Hepatocyte (in vitro differentiated cells): ENCODE measurements around the gene DET1. TPM values are rescaled to one million over a fixed set of nuclear protein-coding genes. Genes with fewer than 3 reads are reported as not detected.

Experiments
- DNase-seq: peaks from one replicate; pipeline ENCODE4 v3.0.0-alpha.2; 2016; ENCODE audit warnings: low spot score
- H2AFZ ChIP-seq: fragments of 200-600 bp; sonication (generic); 2 replicates; pipeline ENCODE4 v1.6.0; 2016; ENCODE audit warnings: antibody characterized with exemption, mild to moderate bottlenecking
- H3K27ac ChIP-seq: fragments of 200-600 bp; sonication (generic); 2 replicates; pipeline ENCODE4 v1.5.1; 2016; ENCODE audit warnings: mild to moderate bottlenecking
- H3K27me3 ChIP-seq: fragments of 200-600 bp; sonication (generic); 2 replicates; pipeline ENCODE4 v1.6.1; 2016
- H3K36me3 ChIP-seq: fragments of 200-600 bp; sonication (generic); replicated peaks from 2 replicates; pipeline ENCODE4 v1.5.1; 2016; ENCODE audit warnings: low read depth; ENCODE audit not compliant: insufficient read depth
- H3K4me1 ChIP-seq: fragments of 200-600 bp; sonication (generic); 2 replicates; pipeline ENCODE4 v1.5.1; 2016; ENCODE audit warnings: mild to moderate bottlenecking, moderate library complexity; ENCODE audit not compliant: insufficient read depth
- H3K4me2 ChIP-seq: fragments of 200-600 bp; sonication (generic); 2 replicates; pipeline ENCODE4 v1.6.0; 2016
- H3K4me3 ChIP-seq: fragments of 200-600 bp; sonication (generic); 2 replicates; pipeline ENCODE4 v1.5.1; 2016; ENCODE audit warnings: mild to moderate bottlenecking
- H3K79me2 ChIP-seq: fragments of 200-600 bp; sonication (generic); 2 replicates; pipeline ENCODE4 v1.6.0; 2017; ENCODE audit warnings: mild to moderate bottlenecking
- H3K9me2 ChIP-seq: fragments of 200-600 bp; sonication (generic); replicated peaks from 2 replicates; pipeline ENCODE4 v1.6.0; 2017; ENCODE audit warnings: mild to moderate bottlenecking; ENCODE audit not compliant: insufficient read depth
- H3K9me3 ChIP-seq: fragments of 200-600 bp; sonication (generic); 2 replicates; pipeline ENCODE4 v1.5.1; 2016; ENCODE audit warnings: low read depth, mild to moderate bottlenecking
- H4K20me1 ChIP-seq: fragments of 200-600 bp; sonication (generic); 2 replicates; pipeline ENCODE4 v1.6.0; 2016; ENCODE audit warnings: mild to moderate bottlenecking; ENCODE audit not compliant: insufficient read depth, poor library complexity, severe bottlenecking
- EZH2 ChIP-seq: fragments of 200-600 bp; sonication (generic); IDR thresholded peaks from 2 replicates; pipeline ENCODE4 v1.6.1; 2016; ENCODE audit warnings: antibody characterized with exemption, mild to moderate bottlenecking, borderline replicate concordance
- EZH2phosphoT487 ChIP-seq: fragments of 200-600 bp; sonication (generic); IDR thresholded peaks from one replicate; pipeline ENCODE4 v1.6.1; 2018; ENCODE audit warnings: antibody characterized with exemption, mild to moderate bottlenecking, low read depth, moderate library complexity; ENCODE audit not compliant: unreplicated experiment, severe bottlenecking
- WGBS: methylation state at CpG from one replicate; pipeline ENCODE4 v1.1.6; 2016; ENCODE audit warnings: low lambda C conversion rate; ENCODE audit errors: missing lambda C conversion rate; 5-methylcytosine and 5-hydroxymethylcytosine counted together
- polyA plus RNA-seq: library from polyadenylated mRNA; unstranded; fragments of >200 nt; fragmentation: Nextera tagmentation; extraction: Ambion mirVana; gene quantifications from 2 replicates; pipeline ENCODE4 v1.2.1, GENCODE V29; 2016
- total RNA-seq: library from RNA; depleted of rRNA; stranded (reverse); fragments of >200 nt; gene quantifications from 2 replicates; pipeline ENCODE4 v1.2.3, GENCODE V29; 2014
- TF ChIP-seq, protein P1 (sequence below): fragments of 200-600 bp; sonication (generic); IDR thresholded peaks from 2 replicates; pipeline ENCODE4 v1.5.1; 2016; ENCODE audit warnings: antibody characterized with exemption, mild to moderate bottlenecking; ENCODE audit not compliant: poor library complexity

The DET1 gene
- total and polyA plus RNA-seq, 2 experiments from 2014 or later, result 4.0 to 7.2 TPM

DNA sequence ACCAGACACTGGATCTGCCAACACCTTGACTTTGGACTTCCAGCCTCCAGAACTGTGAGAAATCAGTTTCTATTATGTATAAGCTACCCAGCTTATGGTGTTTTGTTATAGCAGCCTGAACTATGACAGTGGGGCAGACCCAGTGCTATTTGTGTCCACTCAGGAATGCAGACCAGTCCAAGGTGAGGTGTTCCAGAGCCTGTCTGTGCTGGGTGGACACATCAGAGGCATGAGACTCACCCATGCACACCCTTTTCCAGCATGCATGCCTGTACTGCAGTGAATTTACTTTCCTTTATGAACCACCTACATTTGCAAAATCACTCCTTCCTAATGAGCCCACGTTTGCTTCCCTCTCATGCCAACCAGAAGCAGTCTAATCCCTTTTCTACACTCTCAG, 27.6 kb upstream of the DET1 start:
- Histone ChIP-seq H3K79me2 (no peaks in the 10 kb centered on the region), H3K4me1 (peaks cover 11% of the 10 kb centered on the region), H3K27ac (no peak overlapping the region), H3K27me3 (no peaks in the 10 kb centered on the region), H2AFZ (no peak overlapping the region), H3K36me3 (no peaks in the 10 kb centered on the region), H3K9me3 (no peaks in the 10 kb centered on the region), H3K4me3 (no peak overlapping the region), H3K9me2 (no peaks in the 10 kb centered on the region), H3K4me2 (no peak overlapping the region), H4K20me1 (no peaks in the 10 kb centered on the region)
- TF ChIP-seq, protein P1, sequence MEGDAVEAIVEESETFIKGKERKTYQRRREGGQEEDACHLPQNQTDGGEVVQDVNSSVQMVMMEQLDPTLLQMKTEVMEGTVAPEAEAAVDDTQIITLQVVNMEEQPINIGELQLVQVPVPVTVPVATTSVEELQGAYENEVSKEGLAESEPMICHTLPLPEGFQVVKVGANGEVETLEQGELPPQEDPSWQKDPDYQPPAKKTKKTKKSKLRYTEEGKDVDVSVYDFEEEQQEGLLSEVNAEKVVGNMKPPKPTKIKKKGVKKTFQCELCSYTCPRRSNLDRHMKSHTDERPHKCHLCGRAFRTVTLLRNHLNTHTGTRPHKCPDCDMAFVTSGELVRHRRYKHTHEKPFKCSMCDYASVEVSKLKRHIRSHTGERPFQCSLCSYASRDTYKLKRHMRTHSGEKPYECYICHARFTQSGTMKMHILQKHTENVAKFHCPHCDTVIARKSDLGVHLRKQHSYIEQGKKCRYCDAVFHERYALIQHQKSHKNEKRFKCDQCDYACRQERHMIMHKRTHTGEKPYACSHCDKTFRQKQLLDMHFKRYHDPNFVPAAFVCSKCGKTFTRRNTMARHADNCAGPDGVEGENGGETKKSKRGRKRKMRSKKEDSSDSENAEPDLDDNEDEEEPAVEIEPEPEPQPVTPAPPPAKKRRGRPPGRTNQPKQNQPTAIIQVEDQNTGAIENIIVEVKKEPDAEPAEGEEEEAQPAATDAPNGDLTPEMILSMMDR, result no peak
- no peak for TF ChIP-seq EZH2phosphoT487
- no peak for TF ChIP-seq EZH2
- no peak for DNase-seq
- 64% methylated on average over 1 of the region's 1 CpG for WGBS

DNA sequence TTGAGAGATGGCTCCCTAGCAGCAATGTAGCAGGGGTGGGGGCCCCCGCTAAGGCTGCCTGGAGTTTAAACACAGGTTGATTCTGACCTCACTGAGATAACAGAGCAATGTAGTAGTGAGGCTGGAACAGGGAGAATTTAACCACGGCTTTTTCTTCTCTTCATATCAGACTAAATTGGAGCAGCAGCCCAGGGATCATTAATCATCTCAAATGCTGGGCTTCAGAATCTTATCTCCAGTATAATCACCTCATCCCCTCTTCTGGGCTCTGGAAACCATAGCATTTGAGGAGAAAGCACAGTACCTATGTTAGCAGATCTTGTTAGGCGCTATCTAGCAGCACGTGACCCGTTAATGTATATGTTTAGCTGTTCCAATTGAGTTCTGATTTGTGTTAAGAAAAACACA, 25.4 kb upstream of the DET1 start:
- no peaks in the 10 kb centered on the region for H4K20me1 ChIP-seq
- WGBS, result 31% methylated on average over 5 of the region's 5 CpGs

DNA sequence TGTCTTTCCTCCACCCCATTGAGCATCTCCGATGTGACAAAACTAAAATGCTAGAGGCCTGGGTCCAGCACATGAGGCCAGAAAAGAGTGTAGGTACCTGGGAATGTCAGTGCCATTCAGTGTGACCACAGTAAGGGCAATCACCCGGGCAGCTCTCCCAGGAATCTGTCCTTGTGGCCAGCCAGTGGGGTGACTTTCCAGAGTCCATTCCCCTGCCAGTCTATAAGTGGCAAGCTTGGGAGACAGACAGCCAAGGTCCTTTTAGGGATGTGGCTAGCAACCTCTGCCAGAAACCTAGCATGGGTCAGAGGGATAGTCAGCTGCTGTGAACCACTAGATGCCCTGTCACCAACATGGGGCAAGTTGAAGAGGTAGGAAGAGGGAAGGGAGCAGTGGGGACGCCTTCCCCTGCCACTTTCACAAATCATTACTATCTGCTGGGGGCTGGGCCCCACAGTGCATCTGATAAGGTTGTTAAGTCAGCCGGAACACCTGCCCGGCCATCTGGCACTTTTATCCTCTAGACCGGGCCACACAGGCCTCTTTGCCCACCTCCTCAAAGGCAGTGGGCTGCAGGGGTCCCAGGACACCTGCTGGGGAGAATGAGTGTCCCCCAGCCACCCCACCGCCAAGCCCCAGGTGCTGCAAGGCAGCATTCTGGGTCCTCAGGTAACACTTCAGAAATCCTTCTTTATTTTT, 24.8 kb upstream of the DET1 start:
- Histone ChIP-seq H3K4me2 (peak overlapping the region; percentile 60), H3K9me2 (no peaks in the 10 kb centered on the region), H3K9me3 (no peaks in the 10 kb centered on the region), H3K4me3 (no peak overlapping the region), H3K27ac (peak overlapping the region; percentile 76), H4K20me1 (no peaks in the 10 kb centered on the region), H3K27me3 (no peaks in the 10 kb centered on the region), H2AFZ (no peak overlapping the region), H3K36me3 (no peaks in the 10 kb centered on the region), H3K79me2 (no peaks in the 10 kb centered on the region), H3K4me1 (peaks cover 11% of the 10 kb centered on the region)
- peak; percentile 28 for DNase-seq
- TF ChIP-seq, protein P1, result no peak
- no peak for TF ChIP-seq EZH2phosphoT487
- TF ChIP-seq EZH2, result no peak
- WGBS, result 55% methylated on average over 7 of the region's 7 CpGs

More for the DNA sequence above, 25.4 kb upstream of the DET1 start:
- peaks cover 11% of the 10 kb centered on the region for H3K4me1 ChIP-seq
- H3K27ac ChIP-seq, result peak overlapping the region; percentile 76
- H2AFZ ChIP-seq, result peak overlapping the region; percentile 35
- no peaks in the 10 kb centered on the region for H3K9me2 ChIP-seq
- H3K4me2 ChIP-seq, result peak overlapping the region; percentile 60
- H3K79me2 ChIP-seq, result no peaks in the 10 kb centered on the region
- peak; percentile 27 for DNase-seq
- H3K36me3 ChIP-seq, result no peaks in the 10 kb centered on the region
- H3K27me3 ChIP-seq, result no peaks in the 10 kb centered on the region
- TF ChIP-seq, protein P1, result no peak
- TF ChIP-seq EZH2, result no peak
- no peak for TF ChIP-seq EZH2phosphoT487
- H3K4me3 ChIP-seq, result no peak overlapping the region
- no peaks in the 10 kb centered on the region for H3K9me3 ChIP-seq
